B cell (primary cell): ENCODE results near the gene GPR89A. TPM values are rescaled to one million over a fixed set of nuclear protein-coding genes. Genes with fewer than 3 reads are reported as not detected.

Experiments
- ATAC-seq: fragments of 200-7000 bp; cut with Tn5 transposase; one replicate; pipeline ENCODE4 v1.10.0; 2021; ENCODE audit warnings: low read depth, mild to moderate bottlenecking, moderate number of reproducible peaks, moderate library complexity
- CTCF ChIA-PET: fragments of 350-600 bp; sonication (Branson Sonifier 250); formaldehyde crosslinking; loops from one replicate; lab custom pipeline; 2021; ENCODE audit warnings: antibody characterized with exemption, inconsistent platforms; lab: Charles Lee
- POLR2A ChIA-PET: fragments of 350-600 bp; sonication (Branson Sonifier 250); formaldehyde crosslinking; loops from one replicate; lab custom pipeline; 2021; ENCODE audit warnings: antibody characterized with exemption; lab: Charles Lee
- DNase-seq: peaks from one replicate; pipeline ENCODE4 v3.0.0; 2013
- H2AFZ ChIP-seq: 2 replicates; pipeline ENCODE4 v1.6.1; 2012; ENCODE audit warnings: mild to moderate bottlenecking, low read depth, low read length; ENCODE audit not compliant: insufficient read depth, poor library complexity, severe bottlenecking
- H3K27ac ChIP-seq, 2 donors: 1 replicate in 1 of 2; 2 replicates in 1 of 2; pipeline ENCODE4 v1.5.1; 2012 to 2013; ENCODE audit warnings: low read length in 2 of 2, mild to moderate bottlenecking in 2 of 2, moderate library complexity in 1 of 2
- H3K27me3 ChIP-seq, 4 experiments: fragments of 200-600 bp in 1 of 4; sonication (generic) in 1 of 4; replicated peaks in 1 of 4; 1 replicate in 2 of 4; 2 replicates in 2 of 4; pipeline versions ENCODE4 v1.6.1 to v1.7.0; 2013 to 2016; ENCODE audit warnings: low read length in 3 of 4, mild to moderate bottlenecking in 2 of 4, mixed read lengths in 1 of 4, moderate library complexity in 1 of 4; ENCODE audit not compliant: insufficient read depth in 4 of 4, control insufficient read depth in 3 of 4; ENCODE audit errors: control extremely low read depth in 1 of 4
- H3K36me3 ChIP-seq, 2 experiments: replicated peaks in 1 of 2; 1 replicate in 1 of 2; 2 replicates in 1 of 2; pipeline versions ENCODE4 v1.6.1 to v1.7.1; 2013; ENCODE audit warnings: low read length in 1 of 2; ENCODE audit not compliant: insufficient read depth in 2 of 2, control insufficient read depth in 1 of 2; ENCODE audit errors: control extremely low read depth in 1 of 2, extremely low read depth in 1 of 2
- H3K4me1 ChIP-seq, 2 donors: fragments of 200-600 bp in 1 of 2; sonication (generic) in 1 of 2; 1 replicate in 1 of 2; 2 replicates in 1 of 2; pipeline versions ENCODE4 v1.5.1 to v1.6.1; 2013 to 2017; ENCODE audit warnings: low read length in 2 of 2; ENCODE audit not compliant: control insufficient read depth in 2 of 2, insufficient read depth in 2 of 2
- H3K4me2 ChIP-seq: replicated peaks from 2 replicates; pipeline ENCODE3; 2012; ENCODE audit warnings: mild to moderate bottlenecking, low read depth, low read length; ENCODE audit not compliant: poor library complexity, severe bottlenecking
- H3K4me3 ChIP-seq, 5 experiments: fragments of 200-600 bp in 1 of 5; sonication (generic) in 1 of 5; 1 replicate in 3 of 5; 2 replicates in 2 of 5; pipeline versions ENCODE4 v1.5.1 to v1.7.0; 2011 to 2016; ENCODE audit warnings: low read length in 4 of 5, mild to moderate bottlenecking in 4 of 5, low read depth in 2 of 5, control low read depth in 1 of 5, moderate library complexity in 1 of 5; ENCODE audit not compliant: insufficient read depth in 1 of 5; ENCODE audit errors: control extremely low read depth in 1 of 5, extremely low read depth in 1 of 5
- H3K79me2 ChIP-seq: fragments of 200-600 bp; sonication (generic); one replicate; pipeline ENCODE4 v1.6.0; 2016; ENCODE audit warnings: low read length; ENCODE audit not compliant: control insufficient read depth, insufficient read depth
- H3K9ac ChIP-seq: fragments of 200-600 bp; sonication (generic); 2 replicates; pipeline ENCODE4 v1.6.1; 2017; ENCODE audit warnings: mild to moderate bottlenecking, low read length, moderate library complexity
- H3K9me3 ChIP-seq, 3 donors: one replicate each; pipeline versions ENCODE4 v1.6.1 to v1.7.1; 2013; ENCODE audit warnings: low read length in 2 of 3; ENCODE audit not compliant: control insufficient read depth in 2 of 3, insufficient read depth in 1 of 3; ENCODE audit errors: control extremely low read depth in 1 of 3
- H4K20me1 ChIP-seq: 2 replicates; pipeline ENCODE4 v1.6.0; 2012; ENCODE audit warnings: mild to moderate bottlenecking, low read length; ENCODE audit not compliant: insufficient read depth, control insufficient read depth, poor library complexity, severe bottlenecking
- H3K27ac Mint-ChIP-seq: one replicate; pipeline ENCODE4 v1.8.0; 2021; ENCODE audit warnings: mixed read lengths
- H3K27me3 Mint-ChIP-seq: one replicate; pipeline ENCODE4 v1.8.0; 2021; ENCODE audit warnings: mixed read lengths
- H3K4me1 Mint-ChIP-seq: one replicate; pipeline ENCODE4 v1.8.0; 2021; ENCODE audit warnings: mixed read lengths
- H3K4me3 Mint-ChIP-seq: one replicate; pipeline ENCODE4 v1.8.0; 2021; ENCODE audit warnings: mixed read lengths
- H3K9me3 Mint-ChIP-seq: one replicate; pipeline ENCODE4 v1.8.0; 2022; ENCODE audit warnings: mixed read lengths; ENCODE audit not compliant: insufficient read depth
- CTCF ChIP-seq: fragments of 200-600 bp; IDR thresholded peaks from one replicate; pipeline ENCODE4 v1.8.0; 2022; ENCODE audit warnings: antibody characterized with exemption, mild to moderate bottlenecking
- EZH2 ChIP-seq: IDR thresholded peaks from 2 replicates; pipeline ENCODE4 v1.6.1; 2012; ENCODE audit warnings: borderline replicate concordance, low read depth, mild to moderate bottlenecking, moderate library complexity, low read length; ENCODE audit not compliant: insufficient read depth, poor library complexity, severe bottlenecking
- WGBS: methylation state at CpG from one replicate; pipeline ENCODE4 v1.1.5; 2013; ENCODE audit warnings: missing lambda C conversion rate; ENCODE audit not compliant: insufficient coverage; 5-methylcytosine and 5-hydroxymethylcytosine counted together
- intact Hi-C: fragments of 100-400 bp; cut with micrococcal nuclease; formaldehyde crosslinking; loops from one replicate; pipeline ENCODE4 v1.10.0; 2022
- polyA plus RNA-seq: library from polyadenylated mRNA; depleted of rRNA; stranded (reverse); fragments of >200 nt; gene quantifications from 2 replicates; pipeline ENCODE4 v1.2.3, GENCODE V29; 2012
- total RNA-seq, 2 donors: library from RNA; stranded (reverse); fragments of 120-200 nt in 1 of 2; gene quantifications; 1 replicate in 1 of 2; 2 replicates in 1 of 2; pipeline versions ENCODE4 v1.2.3 to v1.2.4, GENCODE V29; 2013 to 2022

GPR89A gene
- total and polyA plus RNA-seq, 2 donors (not counting 1 experiment from before 2014, with no cell fraction given), result 11.4 to 46.8 TPM

GRCh38 chr1:145689922-145690321 lies 82.1 kb downstream of the GPR89A start:
- Mint-ChIP-seq H3K27ac (no peak overlapping the region), H3K27me3 (peaks cover 3% of the 10 kb centered on the region), H3K4me3 (no peak overlapping the region), H3K9me3 (no peaks in the 10 kb centered on the region), H3K4me1 (peaks cover 11% of the 10 kb centered on the region)
- Histone ChIP-seq H3K9ac (no peak overlapping the region), H4K20me1 (no peaks in the 10 kb centered on the region), H3K4me3 (no peak overlapping the region), H3K9me3 (no peaks in the 10 kb centered on the region), H3K79me2 (no peaks in the 10 kb centered on the region), H3K4me1 (peaks cover 7 to 13% of the 10 kb centered on the region in 2 donors), H3K4me2 (no peak overlapping the region), H3K36me3 (no peaks in the 10 kb centered on the region), H3K27ac (no peak overlapping the region), H3K27me3 (no peaks in the 10 kb centered on the region), H2AFZ (no peak overlapping the region)
- intact Hi-C loops, result no loop called here
- CTCF ChIA-PET, result no interaction called here
- ATAC-seq (no peak), DNase-seq (no peak)
- WGBS, result 99% methylated on average over 6 of the region's 6 CpGs
- TF ChIP-seq EZH2, result no peak
- no peak for TF ChIP-seq CTCF
- POLR2A ChIA-PET, result no interaction called here

- H4K20me1 ChIP-seq, result no peaks in the 10 kb centered on the region
- H3K36me3 ChIP-seq, result no peaks in the 10 kb centered on the region
- H3K4me3 ChIP-seq, result no peak overlapping the region
- ChIA-PET CTCF (no interaction called here), POLR2A (no interaction called here)
- H3K9ac ChIP-seq, result no peak overlapping the region
- H3K4me3 Mint-ChIP-seq, result no peak overlapping the region
- intact Hi-C loops, result no loop called here
- H3K27me3 ChIP-seq, result no peaks in the 10 kb centered on the region
- H3K27me3 Mint-ChIP-seq, result peaks cover 3% of the 10 kb centered on the region
- DNase-seq (no peak), ATAC-seq (no peak)
- H3K4me2 ChIP-seq, result peak overlapping the region; percentile 18
- H2AFZ ChIP-seq, result no peak overlapping the region
- H3K27ac Mint-ChIP-seq, result no peak overlapping the region
- no peak overlapping the region for H3K27ac ChIP-seq
- H3K79me2 ChIP-seq, result no peaks in the 10 kb centered on the region
- TF ChIP-seq EZH2, result no peak
- no peak for TF ChIP-seq CTCF
- H3K4me1 ChIP-seq, result peaks cover 7 to 13% of the 10 kb centered on the region in 2 donors
- peaks cover 11% of the 10 kb centered on the region for H3K4me1 Mint-ChIP-seq
- H3K9me3 Mint-ChIP-seq, result no peaks in the 10 kb centered on the region
- 71% methylated on average over 3 of the region's 5 CpGs for WGBS
- H3K9me3 ChIP-seq, result no peaks in the 10 kb centered on the region
Observed at GRCh38 chr1:145690587-145691558, 83.1 kb downstream of the GPR89A start.
